Left lung (tissue), 10 donors: Measurements from ENCODE around the gene CDH22. TPM values are rescaled to one million over a fixed set of nuclear protein-coding genes. Genes with fewer than 3 reads are reported as not detected.

Experiments used
- ATAC-seq: fragments of 200-7000 bp; cut with Tn5 transposase; one replicate; pipeline ENCODE4 v1.9.1; 2020; ENCODE audit warnings: moderate library complexity
- DNase-seq, 4 donors: peaks; one replicate each; pipeline ENCODE4 v3.0.0-alpha.2; 2013 to 2020
- H3K27ac ChIP-seq, 2 donors: fragments of 200-600 bp; sonication (generic) in 1 of 2; one replicate each; pipeline versions ENCODE4 v1.5.0 to v1.8.0; 2020 to 2021
- H3K27me3 ChIP-seq, 2 donors: fragments of 200-600 bp; sonication (generic) in 1 of 2; one replicate each; pipeline versions ENCODE4 v1.5.0 to v1.8.0; 2020 to 2021
- H3K36me3 ChIP-seq, 2 donors: fragments of 200-600 bp; sonication (generic) in 1 of 2; one replicate each; pipeline versions ENCODE4 v1.5.0 to v1.8.0; 2020 to 2021
- H3K4me1 ChIP-seq, 2 donors: fragments of 200-600 bp; one replicate each; pipeline ENCODE4 v1.8.0; 2021
- H3K4me3 ChIP-seq, 2 donors: fragments of 200-600 bp; sonication (generic) in 1 of 2; one replicate each; pipeline versions ENCODE4 v1.5.0 to v1.8.0; 2020 to 2021; ENCODE audit warnings: mild to moderate bottlenecking in 1 of 2
- H3K9me3 ChIP-seq, 2 donors: fragments of 200-600 bp; sonication (generic) in 1 of 2; one replicate each; pipeline versions ENCODE4 v1.5.0 to v1.8.0; 2020 to 2021
- intact Hi-C, 2 donors: fragments of 100-400 bp; cut with DNase I; formaldehyde crosslinking; loops; one replicate each; pipeline versions ENCODE4 v1.11.2 to v1.14.2; 2022
- polyA plus RNA-seq, 6 donors: library from polyadenylated mRNA; unstranded; fragments of 120-200 nt; gene quantifications; one replicate each; pipeline ENCODE4 v1.2.1, GENCODE V29; 2013; ENCODE audit not compliant: insufficient read length in 6 of 6
- total RNA-seq, 2 donors: library from RNA; stranded (reverse); fragmentation: NEBNext Ultra II Directional; extraction: Animal tissue kit (Norgen Biotek cat#: 25700); gene quantifications; one replicate each; pipeline ENCODE4 v1.2.1, GENCODE V29; 2021
- TF ChIP-seq, protein P1 (sequence below), 2 donors: fragments of 200-600 bp; sonication (generic) in 1 of 2; IDR thresholded peaks; one replicate each; pipeline versions ENCODE4 v1.5.0 to v1.8.0; 2021; ENCODE audit warnings: antibody characterized with exemption in 2 of 2
- donor health status: DM: no; HTN: yes; CAD: no.
- donor health status: DM: no; HTN: no; CAD: no.

CDH22 gene
- total and polyA plus RNA-seq, 8 donors, result 0.06 to 0.26 (median 0.08) TPM; not detected in 2

DNA sequence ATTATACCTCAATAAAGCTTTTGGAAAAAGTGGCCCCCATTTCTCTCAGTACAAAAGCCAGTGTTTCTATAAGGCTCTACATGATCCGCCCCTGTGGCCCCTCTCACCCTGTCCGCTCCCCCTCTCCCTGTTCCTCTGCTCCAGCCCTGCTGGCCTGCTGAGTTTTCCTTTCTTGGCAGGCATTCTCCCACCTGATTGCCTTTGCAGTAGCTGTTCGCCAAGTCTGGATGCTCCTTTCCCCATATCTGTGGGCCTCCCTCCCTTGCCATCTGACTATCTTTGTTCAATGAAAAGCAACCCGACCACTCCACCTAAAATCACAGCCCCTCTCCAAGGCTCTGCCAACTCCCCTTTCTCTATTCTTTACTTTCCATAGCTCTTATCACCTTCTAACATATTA is 33.2 kb downstream of the CDH22 start:
- peaks cover 0 to 6% of the 10 kb centered on the region in 2 donors for H3K9me3 ChIP-seq
- TF ChIP-seq, protein P1, sequence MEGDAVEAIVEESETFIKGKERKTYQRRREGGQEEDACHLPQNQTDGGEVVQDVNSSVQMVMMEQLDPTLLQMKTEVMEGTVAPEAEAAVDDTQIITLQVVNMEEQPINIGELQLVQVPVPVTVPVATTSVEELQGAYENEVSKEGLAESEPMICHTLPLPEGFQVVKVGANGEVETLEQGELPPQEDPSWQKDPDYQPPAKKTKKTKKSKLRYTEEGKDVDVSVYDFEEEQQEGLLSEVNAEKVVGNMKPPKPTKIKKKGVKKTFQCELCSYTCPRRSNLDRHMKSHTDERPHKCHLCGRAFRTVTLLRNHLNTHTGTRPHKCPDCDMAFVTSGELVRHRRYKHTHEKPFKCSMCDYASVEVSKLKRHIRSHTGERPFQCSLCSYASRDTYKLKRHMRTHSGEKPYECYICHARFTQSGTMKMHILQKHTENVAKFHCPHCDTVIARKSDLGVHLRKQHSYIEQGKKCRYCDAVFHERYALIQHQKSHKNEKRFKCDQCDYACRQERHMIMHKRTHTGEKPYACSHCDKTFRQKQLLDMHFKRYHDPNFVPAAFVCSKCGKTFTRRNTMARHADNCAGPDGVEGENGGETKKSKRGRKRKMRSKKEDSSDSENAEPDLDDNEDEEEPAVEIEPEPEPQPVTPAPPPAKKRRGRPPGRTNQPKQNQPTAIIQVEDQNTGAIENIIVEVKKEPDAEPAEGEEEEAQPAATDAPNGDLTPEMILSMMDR (IDR thresholded peaks at IDR 0.05), result no peak
- no peaks in the 10 kb centered on the region for H3K4me1 ChIP-seq
- intact Hi-C loops, result no loop called here
- ATAC-seq, result no peak
- no peak overlapping the region for H3K4me3 ChIP-seq
- DNase-seq, result no peak
- H3K36me3 ChIP-seq, result no peaks in the 10 kb centered on the region
- H3K27ac ChIP-seq, result no peak overlapping the region
- H3K27me3 ChIP-seq, result peaks cover 0 to 87% of the 10 kb centered on the region in 2 donors

DNA sequence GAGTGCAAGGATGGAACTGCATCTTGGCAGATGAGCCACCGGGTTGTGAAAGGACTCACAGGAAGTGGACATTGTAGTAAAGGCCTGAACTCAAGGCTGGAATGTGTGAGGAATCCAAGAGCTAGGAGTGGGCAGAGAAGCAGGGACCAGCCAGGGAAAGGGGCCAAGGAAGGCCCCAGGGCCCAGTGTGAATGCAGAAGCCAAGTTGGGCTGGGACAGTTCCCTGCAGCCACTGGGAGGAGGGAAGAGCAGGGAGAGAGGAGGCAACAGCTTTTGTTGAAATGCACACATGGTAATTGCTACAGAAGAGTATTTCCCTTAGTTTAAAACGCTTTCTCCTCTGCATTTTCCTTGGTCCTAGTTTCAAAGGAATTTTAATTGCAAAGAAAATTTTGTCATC is 34.6 kb downstream of the CDH22 start:
- H3K27me3 ChIP-seq, result peaks cover 0 to 87% of the 10 kb centered on the region in 2 donors
- intact Hi-C loops, result no loop called here
- ATAC-seq (no peak), DNase-seq (no peak)
- H3K4me1 ChIP-seq, result no peaks in the 10 kb centered on the region
- H3K4me3 ChIP-seq, result no peak overlapping the region
- peaks cover 0 to 6% of the 10 kb centered on the region in 2 donors for H3K9me3 ChIP-seq
- H3K27ac ChIP-seq, result no peak overlapping the region
- no peaks in the 10 kb centered on the region for H3K36me3 ChIP-seq
- TF ChIP-seq, protein P1 (IDR thresholded peaks at IDR 0.05), result no peak

DNA sequence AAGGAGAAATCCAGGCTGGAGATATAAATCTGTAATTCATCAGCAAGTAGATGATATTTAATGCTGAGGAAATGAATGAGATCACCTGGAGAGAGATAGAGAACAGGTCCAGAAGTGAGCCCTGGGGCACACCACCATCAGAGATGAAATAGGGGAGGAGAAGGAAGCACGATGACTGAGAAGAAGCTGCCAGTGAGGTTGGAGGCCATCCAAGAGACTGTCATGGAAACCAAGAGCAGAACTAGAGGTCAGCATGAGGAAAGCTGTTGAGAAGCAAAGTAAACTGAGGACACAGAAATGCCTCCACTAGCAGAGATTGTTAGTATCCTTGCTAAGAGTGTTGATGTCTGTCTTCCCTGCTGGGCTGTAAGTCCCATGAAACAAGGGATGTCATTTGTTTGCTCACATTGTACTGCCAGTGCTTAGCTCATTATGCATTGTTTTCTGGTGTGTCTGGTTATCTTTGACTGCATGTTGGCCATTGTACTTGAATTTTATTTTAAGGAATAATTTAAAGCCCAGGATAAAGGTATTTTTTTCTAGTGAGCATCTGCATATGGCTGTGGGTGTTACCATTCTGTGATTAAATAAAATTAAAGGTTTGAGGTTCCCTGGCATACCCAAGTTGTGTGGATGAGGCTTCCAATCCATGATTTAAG is 35.8 kb downstream of the CDH22 start:
- intact Hi-C loops, result no loop called here
- Histone ChIP-seq H3K4me1 (no peaks in the 10 kb centered on the region), H3K4me3 (no peak overlapping the region), H3K27ac (no peak overlapping the region), H3K27me3 (peaks cover 0 to 87% of the 10 kb centered on the region in 2 donors), H3K36me3 (no peaks in the 10 kb centered on the region), H3K9me3 (peaks cover 0 to 6% of the 10 kb centered on the region in 2 donors)
- DNase-seq, result no peak
- no peak for ATAC-seq
- TF ChIP-seq, protein P1 (IDR thresholded peaks at IDR 0.05), result no peak

DNA sequence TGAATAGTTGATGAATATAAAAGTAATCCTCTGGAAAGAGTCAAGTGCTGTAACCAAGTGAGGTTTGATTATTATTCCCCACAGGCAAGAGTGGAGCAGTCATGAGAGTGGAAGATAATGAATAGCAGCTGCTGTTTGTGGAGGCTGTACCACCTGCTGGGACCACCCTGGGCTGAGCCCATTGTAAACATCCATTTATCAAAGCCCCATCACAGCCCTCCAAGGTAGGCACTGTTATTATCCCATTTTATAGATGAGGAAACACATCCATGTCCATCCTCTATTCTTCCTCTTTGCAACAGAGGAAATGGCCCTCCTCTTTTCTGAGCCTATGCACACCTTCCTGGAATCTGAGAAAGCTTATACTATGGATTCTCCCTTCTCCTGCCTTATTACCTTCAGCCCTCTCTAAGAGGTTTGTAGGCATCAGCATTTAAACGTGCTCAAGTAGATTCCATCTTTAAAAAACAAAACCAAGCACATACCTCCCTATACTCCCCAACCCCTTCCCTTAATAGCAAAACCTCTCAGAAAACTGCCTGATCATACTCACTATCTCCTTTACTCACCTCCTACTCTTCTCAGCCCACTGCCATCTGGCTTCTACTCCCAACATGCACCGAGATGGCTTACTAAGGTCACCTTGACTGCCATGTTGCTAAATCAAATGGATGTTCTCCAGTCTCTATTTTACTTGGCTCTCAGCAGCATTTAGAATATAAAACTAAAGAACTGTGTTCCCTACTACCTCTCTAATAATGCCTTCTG is 37.1 kb downstream of the CDH22 start:
- no peaks in the 10 kb centered on the region for H3K36me3 ChIP-seq
- H3K4me1 ChIP-seq, result no peaks in the 10 kb centered on the region
- no peak overlapping the region for H3K27ac ChIP-seq
- DNase-seq (no peak), ATAC-seq (no peak)
- peaks cover 0 to 87% of the 10 kb centered on the region in 2 donors for H3K27me3 ChIP-seq
- intact Hi-C loops, result no loop called here
- TF ChIP-seq, protein P1 (IDR thresholded peaks at IDR 0.05), result no peak
- peaks cover 0 to 6% of the 10 kb centered on the region in 2 donors for H3K9me3 ChIP-seq
- no peak overlapping the region for H3K4me3 ChIP-seq

DNA sequence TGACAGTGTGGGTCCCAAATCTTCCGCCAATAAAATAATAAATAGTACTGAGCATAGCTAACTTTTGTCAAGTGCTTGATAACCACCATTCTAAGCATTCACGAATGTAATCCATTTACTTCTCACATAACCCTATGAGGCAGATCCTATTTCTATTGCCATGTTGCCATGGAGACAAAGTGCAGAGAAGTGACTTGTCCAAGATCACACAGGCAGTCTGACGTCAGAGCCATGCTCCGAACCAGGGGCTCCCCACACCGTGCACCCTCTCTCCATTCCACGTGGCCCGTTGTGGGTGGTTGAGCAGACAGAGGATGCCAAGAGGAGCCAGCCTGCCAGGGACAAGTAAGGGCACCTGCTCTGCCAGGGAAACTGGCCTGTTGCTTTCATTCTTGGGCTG is 38.9 kb downstream of the CDH22 start:
- DNase-seq (no peak), ATAC-seq (no peak)
- TF ChIP-seq, protein P1 (IDR thresholded peaks at IDR 0.05), result no peak
- H3K27me3 ChIP-seq, result peaks cover 0 to 83% of the 10 kb centered on the region in 2 donors
- H3K4me3 ChIP-seq, result no peak overlapping the region
- no peaks in the 10 kb centered on the region for H3K4me1 ChIP-seq
- H3K36me3 ChIP-seq, result no peaks in the 10 kb centered on the region
- no peak overlapping the region for H3K27ac ChIP-seq
- intact Hi-C loops, result no loop called here
- H3K9me3 ChIP-seq, result peaks cover 0 to 8% of the 10 kb centered on the region in 2 donors
